ENCODE data around the gene OSBPL8. TPM values are rescaled to one million over a fixed set of nuclear protein-coding genes. Genes with fewer than 3 reads are reported as not detected.

The OSBPL8 gene
- total and polyA plus RNA-seq, 9 of the 15 experiments (the other 6 are each of a cell fraction or from before 2014, with no cell fraction given), result 17.4 to 82.7 (median 42.8) TPM

DNA sequence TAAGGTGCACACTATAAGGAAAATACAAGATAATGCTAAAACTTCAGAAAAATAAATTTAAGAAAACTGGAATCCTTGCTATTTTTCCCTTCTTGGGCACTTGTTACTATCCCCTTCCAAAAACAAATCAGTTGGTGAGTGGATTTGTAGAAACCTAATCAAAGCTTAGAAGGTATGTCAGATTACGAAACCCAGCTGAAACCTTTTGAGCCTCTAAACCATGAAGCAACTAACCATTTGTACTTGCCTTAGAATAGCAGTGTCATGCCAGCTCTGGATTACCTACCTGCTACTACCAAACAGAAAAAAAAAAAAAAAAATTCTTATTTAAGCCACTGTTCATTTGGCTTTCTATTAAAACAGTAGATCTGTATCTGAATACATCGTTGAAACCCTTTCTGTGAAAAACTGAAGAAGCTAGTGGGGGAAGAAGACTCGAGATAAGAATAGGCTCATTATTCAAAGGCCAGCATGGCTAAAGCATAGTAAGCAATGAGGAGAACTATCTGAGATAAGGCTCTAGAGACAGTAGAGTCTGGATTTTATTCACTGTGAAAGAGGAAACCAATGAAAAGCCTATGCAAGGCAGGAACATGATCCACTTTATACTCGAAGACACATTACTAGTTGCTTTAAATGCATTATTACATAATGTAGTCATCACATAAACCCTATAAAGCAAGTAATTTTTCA lies 30.2 kb downstream of the OSBPL8 start (continued):
- no peak for TF ChIP-seq HNRNPH1 (optimal IDR thresholded peaks at IDR 0.05; ENCODE audit: low read depth, low read length)
- TF ChIP-seq PTBP1 (IDR thresholded peaks at IDR 0.05; ENCODE audit: low read depth, low read length), result no peak
- peak; percentile 86 for TF ChIP-seq CEBPB (tag; IDR thresholded peaks at IDR 0.05)
- peak; percentile 82 to 87; a peak in 3 of 4 replicates for TF ChIP-seq KDM1A (IDR thresholded peaks at IDR 0.05)

DNA sequence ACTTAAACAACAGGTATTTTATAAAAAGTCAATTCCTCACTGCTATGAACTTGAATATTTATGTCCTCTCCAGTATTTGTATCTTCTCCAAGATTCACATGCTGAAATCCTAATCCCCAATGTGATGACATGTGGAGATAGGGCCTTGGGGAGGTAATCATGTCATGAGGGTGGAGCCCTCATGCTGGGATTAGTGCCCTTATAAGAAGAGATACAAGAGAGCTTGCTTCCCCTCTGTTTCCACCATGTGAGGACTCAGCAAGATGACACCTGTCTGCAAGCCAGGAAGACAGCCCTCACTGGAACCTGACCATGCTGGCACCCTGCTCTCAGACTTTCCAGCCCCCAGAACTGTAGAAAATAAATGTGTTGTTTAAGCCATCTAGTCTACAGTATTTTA lies 36.2 kb downstream of the OSBPL8 start:
- Histone ChIP-seq H2AFZ (ENCODE audit: low read depth, low read length) (no peak overlapping the region), H3K9me1 (ENCODE audit: control insufficient read depth, insufficient read depth, low read length) (no peaks in the 10 kb centered on the region), H3K4me2 (ENCODE audit: insufficient read depth, low read length) (no peak overlapping the region), H3K4me1 (replicated peaks in 1 of 2; ENCODE audit: control insufficient read depth in 2 of 2, insufficient read depth in 2 of 2, low read length in 2 of 2) (no peaks in the 10 kb centered on the region; a peak in 1 of 5 replicates), H3K27me3 (ENCODE audit: control insufficient read depth in 2 of 2, insufficient read depth in 2 of 2, low read length in 2 of 2) (no peaks in the 10 kb centered on the region), H3K27ac (ENCODE audit: extremely low read depth, low read depth, low read length) (no peak overlapping the region), H4K20me1 (replicated peaks; ENCODE audit: control insufficient read depth, insufficient read depth, low read length) (no peaks in the 10 kb centered on the region), H3K4me3 (no peak overlapping the region), H3K36me3 (ENCODE audit: control insufficient read depth, insufficient read depth, low read length) (no peaks in the 10 kb centered on the region), H3K9me3 (replicated peaks; ENCODE audit: control insufficient read depth, insufficient read depth, low read depth, low read length) (no peaks in the 10 kb centered on the region), H3K79me2 (ENCODE audit: control insufficient read depth, insufficient read depth, low read length) (peaks cover 52% of the 10 kb centered on the region; the same call in 2 of the 3 replicates), H3K9ac (ENCODE audit: insufficient read depth in 1 of 2, low read depth in 2 of 2, low read length in 2 of 2) (no peak overlapping the region)
- FAIRE-seq (no peak), ATAC-seq (peak; percentile 53; the same call in 2 of the 3 replicates), DNase-seq (ENCODE audit: extremely low read depth in 1 of 4, low spot score in 3 of 4) (no peak)
- ChIA-PET POLR2A (no interaction called here), CTCF (ENCODE audit: low intra/inter-chr PET ratio) (no interaction called here)
- intact Hi-C loops (cut with micrococcal nuclease), result no loop called here
- BruUV-seq (replicated peaks), result no TSS peak
- TF ChIP-seq HNRNPLL (IDR thresholded peaks at IDR 0.05; ENCODE audit: low read depth, low read length, poor library complexity, severe bottlenecking), result no peak
- no peak for TF ChIP-seq ZNF324 (CRISPR knock-in tag; IDR thresholded peaks at IDR 0.05)
- TF ChIP-seq, protein P1, sequence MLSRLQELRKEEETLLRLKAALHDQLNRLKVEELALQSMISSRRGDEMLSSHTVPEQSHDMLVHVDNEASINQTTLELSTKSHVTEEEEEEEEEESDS (CRISPR knock-in tag; IDR thresholded peaks at IDR 0.05), result no peak
- no peak for TF ChIP-seq MAZ (CRISPR knock-in tag; conservative IDR thresholded peaks at IDR 0.05 in 1 of 2, IDR thresholded peaks at IDR 0.05 in 1 of 2)
- TF ChIP-seq, protein P2, sequence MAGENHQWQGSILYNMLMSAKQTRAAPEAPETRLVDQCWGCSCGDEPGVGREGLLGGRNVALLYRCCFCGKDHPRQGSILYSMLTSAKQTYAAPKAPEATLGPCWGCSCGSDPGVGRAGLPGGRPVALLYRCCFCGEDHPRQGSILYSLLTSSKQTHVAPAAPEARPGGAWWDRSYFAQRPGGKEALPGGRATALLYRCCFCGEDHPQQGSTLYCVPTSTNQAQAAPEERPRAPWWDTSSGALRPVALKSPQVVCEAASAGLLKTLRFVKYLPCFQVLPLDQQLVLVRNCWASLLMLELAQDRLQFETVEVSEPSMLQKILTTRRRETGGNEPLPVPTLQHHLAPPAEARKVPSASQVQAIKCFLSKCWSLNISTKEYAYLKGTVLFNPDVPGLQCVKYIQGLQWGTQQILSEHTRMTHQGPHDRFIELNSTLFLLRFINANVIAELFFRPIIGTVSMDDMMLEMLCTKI (IDR thresholded peaks at IDR 0.05; ENCODE audit: partially characterized antibody), result no peak
- no peak for TF ChIP-seq BCOR (IDR thresholded peaks at IDR 0.05)
- TF ChIP-seq RBFOX2 (IDR thresholded peaks at IDR 0.05; ENCODE audit: low read depth, low read length), result no peak
- TF ChIP-seq ZNF830 (CRISPR knock-in tag; IDR thresholded peaks at IDR 0.05), result no peak
- TF ChIP-seq FOXA1 (IDR thresholded peaks at IDR 0.05; ENCODE audit: borderline replicate concordance), result no peak
- in situ Hi-C loops (cut with MboI), result no loop called here
